HepG2 (cell line): Measurements from ENCODE around the gene ZBTB22. TPM values are rescaled to one million over a fixed set of nuclear protein-coding genes. Genes with fewer than 3 reads are reported as not detected.

Experiments used
- CC2D1A ChIP-seq: sonication (generic); formaldehyde crosslinking; IDR thresholded peaks from 2 replicates; pipeline ENCODE4 v1.8.1; 2023; ENCODE audit warnings: mild to moderate bottlenecking, missing genetic modification reagents
- CEBPG ChIP-seq: IDR thresholded peaks from 2 replicates; pipeline ENCODE4 v1.6.1; 2016
- CREM ChIP-seq, 2 experiments: sonication (generic) in 1 of 2; formaldehyde crosslinking in 1 of 2; IDR thresholded peaks; 2 replicates each; pipeline versions ENCODE4 v1.4.0 to v1.6.1; 2016 to 2020; ENCODE audit warnings: antibody characterized with exemption in 1 of 2, mild to moderate bottlenecking in 1 of 2, missing genetic modification reagents in 1 of 2
- FOXJ3 ChIP-seq: sonication (generic); formaldehyde crosslinking; IDR thresholded peaks from 2 replicates; pipeline ENCODE4 v1.4.0; 2020; ENCODE audit warnings: missing genetic modification reagents, mild to moderate bottlenecking, borderline replicate concordance
- FOXM1 ChIP-seq: sonication (generic); formaldehyde crosslinking; IDR thresholded peaks from 2 replicates; pipeline ENCODE4 v1.5.0; 2020; ENCODE audit warnings: missing genetic modification reagents
- HNRNPLL ChIP-seq: fragments of 200-400 bp; formaldehyde crosslinking; IDR thresholded peaks from 2 replicates; pipeline ENCODE4 v1.6.1; 2017; ENCODE audit warnings: mild to moderate bottlenecking, low read depth, low read length; ENCODE audit not compliant: poor library complexity, severe bottlenecking
- HOXA3 ChIP-seq: sonication (generic); formaldehyde crosslinking; IDR thresholded peaks from 2 replicates; pipeline ENCODE4 v1.5.0; 2020; ENCODE audit warnings: missing genetic modification reagents
- NFATC3 ChIP-seq: sonication (generic); formaldehyde crosslinking; IDR thresholded peaks from 2 replicates; pipeline ENCODE4 v1.5.1; 2020; ENCODE audit warnings: mild to moderate bottlenecking, missing genetic modification reagents
- PAX8 ChIP-seq: sonication (generic); formaldehyde crosslinking; IDR thresholded peaks from 2 replicates; pipeline ENCODE4 v1.8.0; 2022; ENCODE audit warnings: mild to moderate bottlenecking, missing genetic modification reagents, borderline replicate concordance
- PRPF4 ChIP-seq: fragments of 200-400 bp; formaldehyde crosslinking; IDR thresholded peaks from 2 replicates; pipeline ENCODE4 v1.6.1; 2016; ENCODE audit warnings: low read length, low read depth; ENCODE audit not compliant: poor library complexity, severe bottlenecking
- TCF7 ChIP-seq: sonication (generic); IDR thresholded peaks from 2 replicates; pipeline ENCODE4 v1.6.1; 2016; ENCODE audit warnings: antibody characterized with exemption, low read depth
- ZBTB38 ChIP-seq: sonication (generic); formaldehyde crosslinking; IDR thresholded peaks from 2 replicates; pipeline ENCODE4 v1.5.1; 2020; ENCODE audit warnings: mild to moderate bottlenecking, missing genetic modification reagents
- ZBTB42 ChIP-seq: sonication (generic); formaldehyde crosslinking; IDR thresholded peaks from 2 replicates; pipeline ENCODE4 v1.5.0; 2020; ENCODE audit warnings: mild to moderate bottlenecking, missing genetic modification reagents
- ZFP1 ChIP-seq: IDR thresholded peaks from 2 replicates; pipeline ENCODE4 v1.6.1; 2016
- ZFYVE20 ChIP-seq: sonication (generic); formaldehyde crosslinking; IDR thresholded peaks from 2 replicates; pipeline ENCODE4 v1.8.0; 2023; ENCODE audit warnings: low read depth, mild to moderate bottlenecking, moderate library complexity, missing genetic modification reagents, borderline replicate concordance
- ZNF253 ChIP-seq: sonication (generic); formaldehyde crosslinking; IDR thresholded peaks from 2 replicates; pipeline ENCODE4 v1.8.0; 2022; ENCODE audit warnings: mild to moderate bottlenecking, missing genetic modification reagents, borderline replicate concordance
- ZNF768 ChIP-seq: sonication (generic); formaldehyde crosslinking; IDR thresholded peaks from 2 replicates; pipeline ENCODE4 v1.4.0; 2020; ENCODE audit warnings: missing genetic modification reagents
- ZNF792 ChIP-seq: IDR thresholded peaks from 2 replicates; pipeline ENCODE4 v1.6.1; 2016
- ZSCAN31 ChIP-seq: sonication (generic); formaldehyde crosslinking; IDR thresholded peaks from 2 replicates; pipeline ENCODE4 v1.5.0; 2020; ENCODE audit warnings: low read depth, mild to moderate bottlenecking, missing genetic modification reagents
- ZZZ3 ChIP-seq: sonication (generic); formaldehyde crosslinking; IDR thresholded peaks from 2 replicates; pipeline ENCODE4 v1.4.0; 2020; ENCODE audit warnings: missing genetic modification reagents, mild to moderate bottlenecking, borderline replicate concordance
- polyA plus RNA-seq, 8 experiments: library from polyadenylated mRNA; depleted of rRNA in 3 of 8; stranded (reverse) in 7 of 8; unstranded in 1 of 8; fragments of >200 nt; fragmentation: Illumina TruSeq in 4 of 8; extraction: Trizol in 4 of 8; gene quantifications; 2 replicates each; pipeline versions ENCODE4 v1.2.1 to v1.2.3, GENCODE V29; 2011 to 2016; ENCODE audit warnings: low read depth in 4 of 8, missing spikeins in 1 of 8, mixed read lengths in 1 of 8; ENCODE audit not compliant: insufficient read depth in 1 of 8
- total RNA-seq, 5 experiments: library from RNA; depleted of rRNA; stranded (reverse); fragments of >200 nt; fragmentation: Illumina TruSeq; extraction: Trizol; gene quantifications; 2 replicates each; pipeline ENCODE4 v1.2.3, GENCODE V29; 2016; ENCODE audit warnings: low read depth in 1 of 5
- TF ChIP-seq, protein P1 (sequence below): sonication (generic); formaldehyde crosslinking; IDR thresholded peaks from 2 replicates; pipeline ENCODE4 v1.4.0; 2020; ENCODE audit warnings: missing genetic modification reagents, borderline replicate concordance
- TF ChIP-seq, protein P2 (sequence below): conservative IDR thresholded peaks from 2 replicates; pipeline ENCODE4 v1.6.1; 2018; ENCODE audit warnings: missing genetic modification reagents
- TF ChIP-seq, protein P3 (sequence below): sonication (generic); formaldehyde crosslinking; IDR thresholded peaks from 2 replicates; pipeline ENCODE4 v1.5.0; 2020; ENCODE audit warnings: missing genetic modification reagents
- TF ChIP-seq, protein P4 (sequence below): IDR thresholded peaks from 2 replicates; pipeline ENCODE4 v1.6.1; 2018; ENCODE audit warnings: missing genetic modification reagents, mild to moderate bottlenecking, missing compliant biosample characterization

ZBTB22 gene
- total and polyA plus RNA-seq, 2 of the 13 experiments (the other 11 are each of a cell fraction or from before 2014, with no cell fraction given) = 8.0 to 10.6 TPM

GRCh38 chr6:33271468-33272274 lies 45.9 kb downstream of the ZBTB22 start, which contains the start of the genes RPS18 and VPS52 (continued):
- TF ChIP-seq ZBTB38 (CRISPR knock-in tag) = peak; percentile 92
- peak; percentile 41 for TF ChIP-seq CEBPG (CRISPR knock-in tag)
- TF ChIP-seq, protein P1, sequence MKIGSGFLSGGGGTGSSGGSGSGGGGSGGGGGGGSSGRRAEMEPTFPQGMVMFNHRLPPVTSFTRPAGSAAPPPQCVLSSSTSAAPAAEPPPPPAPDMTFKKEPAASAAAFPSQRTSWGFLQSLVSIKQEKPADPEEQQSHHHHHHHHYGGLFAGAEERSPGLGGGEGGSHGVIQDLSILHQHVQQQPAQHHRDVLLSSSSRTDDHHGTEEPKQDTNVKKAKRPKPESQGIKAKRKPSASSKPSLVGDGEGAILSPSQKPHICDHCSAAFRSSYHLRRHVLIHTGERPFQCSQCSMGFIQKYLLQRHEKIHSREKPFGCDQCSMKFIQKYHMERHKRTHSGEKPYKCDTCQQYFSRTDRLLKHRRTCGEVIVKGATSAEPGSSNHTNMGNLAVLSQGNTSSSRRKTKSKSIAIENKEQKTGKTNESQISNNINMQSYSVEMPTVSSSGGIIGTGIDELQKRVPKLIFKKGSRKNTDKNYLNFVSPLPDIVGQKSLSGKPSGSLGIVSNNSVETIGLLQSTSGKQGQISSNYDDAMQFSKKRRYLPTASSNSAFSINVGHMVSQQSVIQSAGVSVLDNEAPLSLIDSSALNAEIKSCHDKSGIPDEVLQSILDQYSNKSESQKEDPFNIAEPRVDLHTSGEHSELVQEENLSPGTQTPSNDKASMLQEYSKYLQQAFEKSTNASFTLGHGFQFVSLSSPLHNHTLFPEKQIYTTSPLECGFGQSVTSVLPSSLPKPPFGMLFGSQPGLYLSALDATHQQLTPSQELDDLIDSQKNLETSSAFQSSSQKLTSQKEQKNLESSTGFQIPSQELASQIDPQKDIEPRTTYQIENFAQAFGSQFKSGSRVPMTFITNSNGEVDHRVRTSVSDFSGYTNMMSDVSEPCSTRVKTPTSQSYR = no peak; the same call in 1 of the 2 replicates
- peak; percentile 90; the same call in 1 of the 2 replicates for TF ChIP-seq ZNF253 (CRISPR knock-in tag)
- TF ChIP-seq ZFP1 (CRISPR knock-in tag) = peak; percentile 77
- TF ChIP-seq, protein P2, sequence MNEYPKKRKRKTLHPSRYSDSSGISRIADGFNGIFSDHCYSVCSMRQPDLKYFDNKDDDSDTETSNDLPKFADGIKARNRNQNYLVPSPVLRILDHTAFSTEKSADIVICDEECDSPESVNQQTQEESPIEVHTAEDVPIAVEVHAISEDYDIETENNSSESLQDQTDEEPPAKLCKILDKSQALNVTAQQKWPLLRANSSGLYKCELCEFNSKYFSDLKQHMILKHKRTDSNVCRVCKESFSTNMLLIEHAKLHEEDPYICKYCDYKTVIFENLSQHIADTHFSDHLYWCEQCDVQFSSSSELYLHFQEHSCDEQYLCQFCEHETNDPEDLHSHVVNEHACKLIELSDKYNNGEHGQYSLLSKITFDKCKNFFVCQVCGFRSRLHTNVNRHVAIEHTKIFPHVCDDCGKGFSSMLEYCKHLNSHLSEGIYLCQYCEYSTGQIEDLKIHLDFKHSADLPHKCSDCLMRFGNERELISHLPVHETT (CRISPR knock-in tag) = peak; percentile 90
- peak; percentile 87 for TF ChIP-seq HOXA3 (CRISPR knock-in tag)
- TF ChIP-seq CC2D1A (CRISPR knock-in tag) = no peak
- peak; percentile 94 for TF ChIP-seq ZNF768 (CRISPR knock-in tag)
- TF ChIP-seq ZBTB42 = 0 out of 2 replicates have a peak, but pooled peaks have one; percentile 46
- TF ChIP-seq CREM (IDR thresholded peaks at IDR 0.05) = peak; percentile 99
- no peak for TF ChIP-seq CREM (CRISPR knock-in tag; IDR thresholded peaks at IDR 0.05)
- peak; percentile 44 for TF ChIP-seq HNRNPLL
- peak; percentile 84; the same call in 1 of the 2 replicates for TF ChIP-seq ZNF792 (CRISPR knock-in tag)
- peak; percentile 61; the same call in 1 of the 2 replicates for TF ChIP-seq NFATC3 (CRISPR knock-in tag)
- TF ChIP-seq FOXM1 (CRISPR knock-in tag) = 0 out of 2 replicates have a peak, but pooled peaks have one; percentile 45
- no peak for TF ChIP-seq ZFYVE20
- peak; percentile 87; the same call in 1 of the 2 replicates for TF ChIP-seq PAX8
- TF ChIP-seq, protein P3, sequence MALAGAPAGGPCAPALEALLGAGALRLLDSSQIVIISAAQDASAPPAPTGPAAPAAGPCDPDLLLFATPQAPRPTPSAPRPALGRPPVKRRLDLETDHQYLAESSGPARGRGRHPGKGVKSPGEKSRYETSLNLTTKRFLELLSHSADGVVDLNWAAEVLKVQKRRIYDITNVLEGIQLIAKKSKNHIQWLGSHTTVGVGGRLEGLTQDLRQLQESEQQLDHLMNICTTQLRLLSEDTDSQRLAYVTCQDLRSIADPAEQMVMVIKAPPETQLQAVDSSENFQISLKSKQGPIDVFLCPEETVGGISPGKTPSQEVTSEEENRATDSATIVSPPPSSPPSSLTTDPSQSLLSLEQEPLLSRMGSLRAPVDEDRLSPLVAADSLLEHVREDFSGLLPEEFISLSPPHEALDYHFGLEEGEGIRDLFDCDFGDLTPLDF (CRISPR knock-in tag) = peak; percentile 54
- no peak for TF ChIP-seq PRPF4
- TF ChIP-seq ZZZ3 (CRISPR knock-in tag) = peak; percentile 99; the same call in 1 of the 2 replicates
- TF ChIP-seq TCF7 = 0 out of 2 replicates have a peak, but pooled peaks have one; percentile 26
- TF ChIP-seq ZSCAN31 (CRISPR knock-in tag) = peak; percentile 97
- TF ChIP-seq FOXJ3 (CRISPR knock-in tag) = peak; percentile 57
- TF ChIP-seq, protein P4, sequence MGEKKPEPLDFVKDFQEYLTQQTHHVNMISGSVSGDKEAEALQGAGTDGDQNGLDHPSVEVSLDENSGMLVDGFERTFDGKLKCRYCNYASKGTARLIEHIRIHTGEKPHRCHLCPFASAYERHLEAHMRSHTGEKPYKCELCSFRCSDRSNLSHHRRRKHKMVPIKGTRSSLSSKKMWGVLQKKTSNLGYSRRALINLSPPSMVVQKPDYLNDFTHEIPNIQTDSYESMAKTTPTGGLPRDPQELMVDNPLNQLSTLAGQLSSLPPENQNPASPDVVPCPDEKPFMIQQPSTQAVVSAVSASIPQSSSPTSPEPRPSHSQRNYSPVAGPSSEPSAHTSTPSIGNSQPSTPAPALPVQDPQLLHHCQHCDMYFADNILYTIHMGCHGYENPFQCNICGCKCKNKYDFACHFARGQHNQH (CRISPR knock-in tag) = peak; percentile 93
